AG04449 (cell line): Measurements from ENCODE around the gene ACOX3.

Source experiments
- CTCF ChIA-PET: fragments of 350-600 bp; formaldehyde crosslinking; extraction: SDS; loops from one replicate; lab custom pipeline; 2021; ENCODE audit warnings: antibody characterized with exemption; lab: Yijun Ruan, JAX
- POLR2A ChIA-PET: fragments of 400-600, 350-600 bp; formaldehyde crosslinking; extraction: SDS; loops from one replicate; lab custom pipeline; 2020; ENCODE audit warnings: antibody characterized with exemption, inconsistent platforms; lab: Yijun Ruan, JAX
- DNase-seq: peaks from one replicate; pipeline ENCODE4 v3.0.0-alpha.2; 2010; ENCODE audit warnings: low read depth, low spot score
- H3K4me3 ChIP-seq: 2 replicates; pipeline ENCODE4 v1.5.1; 2011; ENCODE audit warnings: low read depth, mild to moderate bottlenecking, control low read depth, low read length
- TF ChIP-seq, protein P1 (sequence below): IDR thresholded peaks from one replicate; pipeline ENCODE4 v1.5.1; 2011; ENCODE audit warnings: mild to moderate bottlenecking, moderate library complexity, low read length, control low read depth, inconsistent platforms; ENCODE audit not compliant: insufficient read depth; ENCODE audit errors: missing control alignments

ACOX3 gene

DNA sequence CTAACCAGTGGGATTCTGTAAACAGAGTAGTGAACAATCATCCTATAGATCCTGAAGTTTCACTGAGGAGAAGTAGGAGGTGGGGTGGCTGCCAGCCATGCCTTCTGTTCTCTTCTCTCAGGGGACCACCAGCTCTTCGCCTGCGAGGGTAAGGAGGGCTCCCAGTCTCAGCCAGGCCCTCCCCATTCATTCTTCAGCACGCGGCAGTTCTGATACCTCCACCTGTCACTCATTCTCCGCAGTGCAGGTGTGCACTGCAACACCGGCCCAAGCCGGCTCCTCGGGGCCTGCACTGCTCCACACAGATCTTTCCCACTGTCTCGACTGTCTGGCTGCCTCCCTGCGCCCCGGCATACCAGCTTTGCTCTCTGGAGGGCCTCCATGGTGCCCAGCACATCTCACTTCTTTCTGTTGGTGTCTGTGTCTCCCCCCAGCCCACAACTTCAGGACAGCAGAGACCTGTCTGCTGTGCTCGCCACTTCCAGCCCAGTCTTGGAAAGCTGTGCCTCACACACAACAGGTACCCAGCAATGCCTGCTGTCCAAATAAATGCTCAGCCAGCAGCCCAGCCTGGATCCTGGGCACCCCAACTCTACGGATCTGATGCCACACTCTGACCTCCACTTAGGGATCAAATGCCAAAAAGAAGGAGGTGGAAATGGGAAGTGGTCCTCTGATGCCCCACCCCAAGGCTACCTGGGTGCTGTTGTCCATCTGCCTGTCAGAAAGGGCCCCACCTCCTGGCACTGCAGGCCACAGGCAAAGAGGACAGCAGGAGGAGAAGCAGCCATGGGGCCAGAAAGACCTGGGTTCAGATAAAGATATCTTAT, 29.0 kb downstream of the ACOX3 start:
- TF ChIP-seq, protein P1, sequence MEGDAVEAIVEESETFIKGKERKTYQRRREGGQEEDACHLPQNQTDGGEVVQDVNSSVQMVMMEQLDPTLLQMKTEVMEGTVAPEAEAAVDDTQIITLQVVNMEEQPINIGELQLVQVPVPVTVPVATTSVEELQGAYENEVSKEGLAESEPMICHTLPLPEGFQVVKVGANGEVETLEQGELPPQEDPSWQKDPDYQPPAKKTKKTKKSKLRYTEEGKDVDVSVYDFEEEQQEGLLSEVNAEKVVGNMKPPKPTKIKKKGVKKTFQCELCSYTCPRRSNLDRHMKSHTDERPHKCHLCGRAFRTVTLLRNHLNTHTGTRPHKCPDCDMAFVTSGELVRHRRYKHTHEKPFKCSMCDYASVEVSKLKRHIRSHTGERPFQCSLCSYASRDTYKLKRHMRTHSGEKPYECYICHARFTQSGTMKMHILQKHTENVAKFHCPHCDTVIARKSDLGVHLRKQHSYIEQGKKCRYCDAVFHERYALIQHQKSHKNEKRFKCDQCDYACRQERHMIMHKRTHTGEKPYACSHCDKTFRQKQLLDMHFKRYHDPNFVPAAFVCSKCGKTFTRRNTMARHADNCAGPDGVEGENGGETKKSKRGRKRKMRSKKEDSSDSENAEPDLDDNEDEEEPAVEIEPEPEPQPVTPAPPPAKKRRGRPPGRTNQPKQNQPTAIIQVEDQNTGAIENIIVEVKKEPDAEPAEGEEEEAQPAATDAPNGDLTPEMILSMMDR: no peak

DNA sequence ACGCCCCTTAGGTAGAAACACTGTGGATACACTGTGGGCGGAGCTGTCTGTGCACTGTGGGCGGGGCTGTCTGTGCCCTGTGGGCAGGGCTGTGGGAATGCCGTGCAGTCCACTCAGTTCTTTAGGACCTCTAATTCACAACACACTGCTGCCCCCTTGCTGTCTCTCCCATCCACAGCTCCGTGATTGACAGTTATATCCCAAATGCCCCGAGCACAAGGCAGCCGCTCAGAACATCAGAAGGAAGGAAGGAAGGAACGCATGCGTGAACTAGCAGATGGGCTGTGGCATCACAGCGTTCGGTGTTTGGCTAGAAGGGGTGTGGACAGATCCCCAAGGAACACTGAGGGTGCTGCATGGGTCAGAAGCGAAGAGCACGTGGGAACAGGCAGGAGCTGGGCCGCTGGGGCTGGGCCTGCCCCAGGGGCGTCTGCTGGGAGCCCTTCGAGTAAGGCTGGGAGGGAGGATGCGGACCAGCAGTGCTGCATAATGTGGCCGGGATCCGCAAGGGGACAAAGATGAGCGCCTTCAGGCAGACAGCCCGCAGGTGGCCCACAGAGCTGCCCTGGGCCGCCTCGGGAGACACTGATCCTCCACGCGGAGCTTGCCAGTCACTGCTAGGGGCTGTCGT, 29.8 kb downstream of the ACOX3 start:
- DNase-seq: no peak
- CTCF ChIA-PET: interaction anchor here (1.0 to 23.1 kb wide), 7 partner anchors 8 to 234 kb away, joined by 3 to 679 read pairs (median 10); no protein-coding TSS in a partner anchor
- H3K4me3 ChIP-seq: no peak overlapping the region
- TF ChIP-seq, protein P1: peak; percentile 20
- POLR2A ChIA-PET: interaction anchor here (1.0 kb wide), 1 partner anchor 18 kb away, joined by 3 read pairs; no protein-coding TSS in a partner anchor

More for the DNA sequence above, 29.0 kb downstream of the ACOX3 start:
- no peak overlapping the region for H3K4me3 ChIP-seq
- CTCF ChIA-PET: interaction anchor here (1.0 to 23.1 kb wide), 5 partner anchors 7 to 235 kb away, joined by 3 to 679 read pairs (median 16); no protein-coding TSS in a partner anchor
- POLR2A ChIA-PET: no interaction called here
- no peak for DNase-seq

DNA sequence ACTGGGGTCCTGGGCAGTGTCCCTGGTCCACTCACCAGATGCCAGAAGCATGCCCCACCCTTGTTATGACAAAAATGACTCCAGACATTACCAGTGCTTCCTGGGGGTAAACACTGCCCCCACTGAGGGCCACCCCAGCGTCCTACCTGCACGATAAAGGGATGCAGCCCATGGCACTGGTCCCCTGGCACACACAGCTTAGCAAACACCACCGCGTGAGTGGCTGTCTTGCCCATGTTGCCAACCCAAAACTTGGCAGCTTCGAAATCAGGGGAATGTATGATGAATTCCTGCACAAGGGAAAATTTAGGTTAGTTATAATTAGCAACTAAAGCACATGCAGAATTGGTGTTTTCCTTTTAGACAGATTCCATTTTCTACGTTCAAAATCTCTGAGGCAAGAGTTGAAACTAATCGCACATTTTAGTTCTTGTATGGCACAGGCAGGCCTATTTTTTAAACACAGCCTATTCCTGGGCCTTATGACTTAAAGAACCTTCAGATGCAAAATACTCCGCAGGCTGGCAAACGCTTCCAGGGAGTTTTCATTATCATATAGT, 30.4 kb downstream of the ACOX3 start:
- TF ChIP-seq, protein P1: no peak
- no peak for DNase-seq
- H3K4me3 ChIP-seq: no peak overlapping the region
- ChIA-PET POLR2A (interaction anchor here (1.0 kb wide), 1 partner anchor 19 kb away, joined by 3 read pairs; no protein-coding TSS in a partner anchor), CTCF (interaction anchor here (0.9 to 23.1 kb wide), 9 partner anchors 9 to 233 kb away, joined by 3 to 679 read pairs (median 5); no protein-coding TSS in a partner anchor)

- ChIA-PET CTCF (interaction anchor here (0.9 to 23.1 kb wide), 12 partner anchors 10 to 233 kb away, joined by 3 to 679 read pairs (median 6); no protein-coding TSS in a partner anchor), POLR2A (no interaction called here)
- no peak for DNase-seq
- TF ChIP-seq, protein P1: no peak
- H3K4me3 ChIP-seq: no peak overlapping the region
Measured at GRCh38 chr4:8409264-8410065, 31.1 kb downstream of the ACOX3 start.

DNA sequence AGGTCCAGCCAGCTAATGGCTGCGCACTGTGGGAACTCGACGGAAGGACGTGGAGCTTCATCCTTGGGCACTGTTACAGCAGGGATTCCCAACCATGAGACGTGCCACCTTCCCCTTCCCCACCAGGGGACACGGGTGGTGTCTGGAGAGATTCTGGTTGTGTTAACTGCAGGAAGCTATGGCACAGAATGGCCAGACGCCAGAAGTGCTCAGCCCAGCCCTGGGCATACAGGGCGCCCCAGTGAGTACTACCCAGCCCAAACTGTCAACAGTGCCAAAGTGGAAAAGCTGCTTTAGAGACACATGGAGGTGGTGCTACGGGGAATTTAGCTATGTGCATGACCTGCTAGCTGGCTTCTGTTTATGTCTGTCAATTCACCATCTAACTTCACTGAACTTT, 32.8 kb downstream of the ACOX3 start:
- DNase-seq: no peak
- POLR2A ChIA-PET: no interaction called here
- CTCF ChIA-PET: interaction anchor here (1.0 to 23.1 kb wide), 11 partner anchors 8 to 231 kb away, joined by 3 to 679 read pairs (median 7); no protein-coding TSS in a partner anchor
- TF ChIP-seq, protein P1: no peak
- no peak overlapping the region for H3K4me3 ChIP-seq
